Measurements from ENCODE around the gene TOMM34.

Gene TOMM34

DNA sequence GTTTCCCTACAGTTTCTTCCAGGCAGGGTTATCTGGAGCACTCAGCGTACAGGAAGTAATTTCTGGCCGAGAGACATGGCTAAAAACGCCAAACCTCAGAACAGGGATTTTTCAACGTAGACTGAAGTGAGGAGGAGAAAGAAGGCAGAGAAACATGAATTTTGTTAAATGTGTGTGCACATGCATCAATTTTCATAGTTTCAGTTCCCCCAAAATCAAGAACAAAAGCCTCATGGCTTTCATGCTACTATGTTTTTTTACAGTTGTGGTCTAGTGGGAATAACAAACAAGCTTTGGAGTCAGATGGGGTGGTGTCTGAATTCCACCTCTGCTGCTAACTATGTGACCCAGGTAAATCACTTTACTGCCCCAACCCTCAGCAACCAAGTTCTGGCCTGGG is 4.9 kb downstream of the TOMM34 start:
- no peak for TF ChIP-seq GATA3 (IDR thresholded peaks at IDR 0.05; ENCODE audit: low read depth, low read length)
- TF ChIP-seq GATA2 (IDR thresholded peaks at IDR 0.05; ENCODE audit: low read depth, low read length), result no peak

DNA sequence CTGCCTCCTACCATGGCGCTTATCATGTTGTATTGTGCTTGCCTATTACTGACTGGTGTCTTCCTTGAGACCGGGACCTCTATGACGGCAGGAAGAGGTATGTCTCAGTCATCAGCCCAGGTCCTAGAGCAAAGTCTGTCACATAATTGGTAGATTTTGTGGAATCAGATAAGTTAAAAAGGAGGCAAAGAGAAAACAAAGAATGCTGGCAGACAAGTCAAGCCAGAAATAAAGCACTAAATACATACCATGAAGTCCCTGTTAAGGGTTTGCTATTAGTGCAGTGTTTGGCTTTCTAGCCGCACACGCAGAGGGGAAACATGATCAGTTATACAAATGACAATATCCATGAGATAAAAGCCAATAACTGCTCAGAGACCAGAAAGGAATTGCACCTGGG is 6.0 kb downstream of the TOMM34 start:
- TF ChIP-seq GATA2 (IDR thresholded peaks at IDR 0.05; ENCODE audit: low read depth, low read length), result no peak
- TF ChIP-seq GATA3 (IDR thresholded peaks at IDR 0.05; ENCODE audit: low read depth, low read length), result no peak

DNA sequence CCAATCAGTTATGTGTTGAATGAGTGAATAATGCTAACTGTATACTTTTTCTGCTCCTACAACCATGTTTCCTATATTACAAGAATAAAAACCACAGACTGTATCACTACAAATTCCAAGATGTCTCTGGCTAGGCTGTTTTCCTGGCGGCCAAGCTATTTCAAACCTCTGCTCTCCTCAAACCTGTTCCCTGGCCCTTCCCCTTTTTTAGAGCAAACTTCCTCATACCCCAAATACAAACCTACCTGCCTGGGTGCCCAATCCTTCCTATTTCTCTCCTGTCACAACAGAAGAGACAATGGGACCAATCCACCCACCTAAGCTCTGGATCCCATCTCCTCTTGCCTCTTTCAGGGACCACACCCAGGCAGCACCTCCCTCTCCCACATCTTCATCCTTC is 7.5 kb downstream of the TOMM34 start:
- TF ChIP-seq GATA3 (IDR thresholded peaks at IDR 0.05; ENCODE audit: low read depth, low read length) (no peak), GATA2 (IDR thresholded peaks at IDR 0.05; ENCODE audit: low read depth, low read length) (no peak)

DNA sequence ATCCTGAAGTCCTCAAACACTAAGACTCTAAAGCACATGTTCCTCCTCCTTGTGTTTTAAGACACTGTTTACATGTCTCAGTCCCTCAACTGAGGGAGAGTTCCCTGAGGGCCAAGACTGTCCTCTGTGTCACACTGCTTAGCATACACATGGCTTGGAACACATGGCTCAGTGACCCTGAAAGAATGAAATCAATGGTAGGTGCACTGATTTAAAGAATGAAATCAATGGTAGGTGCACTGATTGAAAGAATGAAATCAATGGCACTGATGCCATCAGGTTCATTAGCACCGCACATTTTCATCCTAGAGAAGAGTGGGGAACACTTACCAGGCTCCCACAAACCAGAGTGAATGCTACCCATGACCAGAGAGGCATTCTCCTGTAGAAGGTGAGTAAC is 9.8 kb downstream of the TOMM34 start:
- no peak for TF ChIP-seq GATA2 (IDR thresholded peaks at IDR 0.05; ENCODE audit: low read depth, low read length)
- no peak for TF ChIP-seq GATA3 (IDR thresholded peaks at IDR 0.05; ENCODE audit: low read depth, low read length)

DNA sequence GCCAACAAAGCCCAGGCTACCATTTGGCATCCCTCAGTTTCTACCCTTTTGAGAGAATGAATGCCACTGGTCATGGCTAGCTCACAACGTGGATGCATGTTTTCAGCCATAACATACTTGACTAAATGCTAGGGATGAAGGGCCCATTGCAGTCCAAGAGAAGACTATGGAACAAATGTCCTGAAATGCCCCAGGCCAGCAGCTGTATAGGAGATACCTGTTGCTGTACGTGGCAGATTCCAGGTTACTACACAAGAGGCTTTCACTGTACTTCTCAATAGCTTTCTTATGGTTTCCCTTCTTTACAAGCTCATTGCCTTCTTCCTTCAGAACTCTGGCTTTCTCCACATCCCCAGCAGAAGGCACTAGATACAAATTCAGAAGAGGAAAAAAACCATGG is 11.7 kb downstream of the TOMM34 start:
- TF ChIP-seq GATA3 (IDR thresholded peaks at IDR 0.05; ENCODE audit: low read depth, low read length), result no peak
- TF ChIP-seq GATA2 (IDR thresholded peaks at IDR 0.05; ENCODE audit: low read depth, low read length), result no peak

DNA sequence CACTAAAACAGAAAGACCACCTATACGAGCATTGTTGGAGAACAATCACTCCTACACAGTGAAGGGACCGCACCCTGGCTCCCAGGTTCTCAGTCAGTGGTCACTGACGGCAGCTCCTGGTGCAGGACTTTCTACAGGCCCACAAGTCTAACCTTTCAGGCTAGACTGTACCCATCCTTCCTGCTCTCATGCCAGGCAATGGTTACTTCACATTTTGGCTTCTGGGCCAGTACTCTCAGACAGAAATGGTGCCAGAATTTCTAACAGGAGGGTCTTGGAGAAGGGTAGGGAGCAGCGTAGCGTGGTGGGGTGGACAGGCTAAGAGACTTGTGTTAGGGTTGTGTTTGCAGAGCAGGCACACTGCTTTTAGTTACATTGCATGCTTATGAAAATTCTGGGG is 12.1 kb downstream of the TOMM34 start:
- TF ChIP-seq GATA2 (IDR thresholded peaks at IDR 0.05; ENCODE audit: low read depth, low read length) (no peak), GATA3 (IDR thresholded peaks at IDR 0.05; ENCODE audit: low read depth, low read length) (no peak)

DNA sequence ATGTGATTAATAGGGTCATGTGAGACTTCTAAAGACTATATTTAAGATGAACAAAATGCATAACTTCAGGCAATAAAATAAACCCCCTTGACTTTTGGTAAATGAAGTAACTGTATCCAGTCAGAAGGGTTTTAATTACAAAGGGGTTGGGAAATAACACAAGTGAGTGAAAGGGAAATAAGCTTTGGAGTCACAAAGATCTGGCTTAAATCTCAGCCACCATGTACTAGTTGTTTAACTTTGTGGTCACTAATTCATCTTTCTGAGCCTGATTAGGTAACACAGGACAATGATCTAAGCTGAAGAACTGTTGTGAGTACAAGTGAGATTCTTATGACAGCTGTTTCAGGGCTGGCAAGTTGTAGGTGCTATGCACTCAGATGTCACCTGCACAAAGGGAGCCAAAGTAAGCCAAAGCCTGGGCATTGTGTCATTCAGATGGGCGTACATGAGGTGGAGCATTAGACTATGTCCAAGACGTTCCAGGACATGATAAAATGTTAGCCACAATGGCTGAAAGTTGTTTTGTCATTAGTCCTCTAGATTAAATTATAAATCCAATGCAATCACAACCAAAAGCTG is 13.8 kb downstream of the TOMM34 start:
- TF ChIP-seq GATA3 (IDR thresholded peaks at IDR 0.05; ENCODE audit: low read depth, low read length), result no peak
- no peak for TF ChIP-seq GATA2 (IDR thresholded peaks at IDR 0.05; ENCODE audit: low read depth, low read length)

DNA sequence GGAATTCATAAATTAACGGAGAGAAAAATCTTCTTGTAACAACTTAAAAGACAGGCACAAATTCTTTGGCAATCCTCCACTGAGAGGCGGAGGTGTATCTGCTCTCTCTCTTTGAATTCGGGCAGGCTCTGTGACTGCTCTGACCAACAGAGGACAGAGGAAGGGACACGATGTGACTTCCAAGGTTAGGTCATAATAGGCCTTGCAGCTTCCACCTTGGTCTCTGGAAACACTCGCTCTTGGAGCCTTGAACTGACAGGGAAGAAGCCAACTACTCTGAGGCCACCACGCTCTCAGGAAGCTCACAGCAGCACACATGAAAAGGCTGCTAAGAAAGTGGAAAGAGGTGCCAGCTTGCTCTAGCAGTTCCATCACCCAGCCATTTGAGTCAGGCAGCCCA is 14.9 kb downstream of the TOMM34 start:
- TF ChIP-seq GATA2 (IDR thresholded peaks at IDR 0.05; ENCODE audit: low read depth, low read length) (no peak), GATA3 (IDR thresholded peaks at IDR 0.05; ENCODE audit: low read depth, low read length) (no peak)

DNA sequence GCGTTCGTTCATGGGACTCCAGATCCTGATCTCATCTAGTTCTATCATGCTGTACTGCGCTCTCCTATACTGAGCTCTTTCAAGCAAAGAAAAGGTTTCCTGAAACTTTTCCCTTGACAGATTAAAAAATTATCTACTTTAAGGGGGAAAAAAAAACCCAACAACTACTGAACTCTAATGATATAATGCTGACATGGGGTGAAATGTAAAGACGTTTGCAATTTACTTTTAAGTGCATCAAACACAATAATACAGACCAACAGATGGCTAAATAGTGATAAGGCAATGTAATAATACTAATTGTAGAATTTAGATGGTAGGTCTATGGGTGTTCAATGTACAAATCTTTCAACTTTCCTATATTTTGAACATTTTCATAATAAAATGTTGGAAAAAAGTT is 16.4 kb downstream of the TOMM34 start:
- no peak for TF ChIP-seq GATA2 (IDR thresholded peaks at IDR 0.05; ENCODE audit: low read depth, low read length)
- no peak for TF ChIP-seq GATA3 (IDR thresholded peaks at IDR 0.05; ENCODE audit: low read depth, low read length)

DNA sequence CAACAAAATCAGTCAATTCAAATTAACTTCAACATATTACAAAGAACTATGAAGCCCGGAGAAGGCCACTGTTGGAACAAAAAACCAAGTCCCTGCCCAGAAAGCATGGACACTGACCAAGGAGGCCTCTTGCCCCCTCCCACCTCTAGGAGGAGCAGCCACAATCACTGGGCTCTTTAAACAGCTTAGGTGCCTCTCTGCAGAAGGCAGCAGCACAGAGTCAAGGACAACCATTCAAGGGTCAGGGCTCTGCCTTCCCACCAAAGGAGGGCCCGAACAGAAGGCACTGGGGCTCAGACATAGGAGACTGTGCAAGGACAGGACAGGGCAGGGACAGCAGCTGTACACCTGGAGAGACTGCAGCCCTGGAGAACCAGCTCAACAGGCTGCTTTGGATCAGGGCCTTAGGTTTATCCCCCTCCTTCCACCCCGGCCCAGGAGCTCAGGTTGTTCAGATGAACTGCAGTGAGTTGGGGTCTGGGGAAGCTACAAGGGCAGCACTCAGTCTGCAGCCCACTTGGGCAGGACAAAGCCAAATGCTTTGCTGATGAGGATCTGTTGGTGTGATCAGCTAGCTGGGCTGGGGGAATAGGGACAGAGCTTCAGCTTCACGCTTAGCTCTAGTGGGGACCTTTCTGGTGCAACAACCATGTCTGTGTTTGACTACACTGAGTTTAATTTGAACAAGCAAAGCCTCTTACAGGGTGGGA is 17.8 kb downstream of the TOMM34 start:
- no peak for TF ChIP-seq GATA2 (IDR thresholded peaks at IDR 0.05; ENCODE audit: low read depth, low read length)
- TF ChIP-seq GATA3 (IDR thresholded peaks at IDR 0.05; ENCODE audit: low read depth, low read length), result no peak

DNA sequence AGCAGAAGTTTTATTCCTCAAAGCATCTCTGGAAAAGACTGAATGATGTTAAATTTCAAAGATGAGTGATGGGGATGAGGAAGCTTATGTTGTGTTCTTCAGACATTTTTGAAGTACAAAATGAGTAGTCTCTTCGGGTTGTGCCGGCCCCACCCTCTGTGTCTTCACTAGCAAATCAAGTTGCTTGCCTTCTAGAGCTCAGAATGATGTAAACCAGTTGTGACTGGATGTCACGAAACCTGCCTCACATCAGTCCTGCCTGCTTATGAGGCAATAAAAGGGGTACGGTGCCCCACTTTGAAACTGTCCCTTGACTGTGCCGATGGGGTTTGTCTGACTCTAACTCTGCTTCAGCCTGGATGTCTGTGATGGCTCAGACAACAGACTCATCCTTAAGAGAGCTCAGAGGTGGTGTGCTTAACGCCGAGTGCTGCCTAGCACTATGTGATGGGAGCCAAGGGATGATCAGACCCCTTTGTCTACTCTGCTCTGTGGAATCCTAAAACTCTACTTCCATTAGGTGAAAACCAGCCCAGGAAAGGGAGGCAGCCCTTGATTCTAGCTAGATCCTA is 19.0 kb downstream of the TOMM34 start:
- TF ChIP-seq GATA3 (IDR thresholded peaks at IDR 0.05; ENCODE audit: low read depth, low read length), result no peak

DNA sequence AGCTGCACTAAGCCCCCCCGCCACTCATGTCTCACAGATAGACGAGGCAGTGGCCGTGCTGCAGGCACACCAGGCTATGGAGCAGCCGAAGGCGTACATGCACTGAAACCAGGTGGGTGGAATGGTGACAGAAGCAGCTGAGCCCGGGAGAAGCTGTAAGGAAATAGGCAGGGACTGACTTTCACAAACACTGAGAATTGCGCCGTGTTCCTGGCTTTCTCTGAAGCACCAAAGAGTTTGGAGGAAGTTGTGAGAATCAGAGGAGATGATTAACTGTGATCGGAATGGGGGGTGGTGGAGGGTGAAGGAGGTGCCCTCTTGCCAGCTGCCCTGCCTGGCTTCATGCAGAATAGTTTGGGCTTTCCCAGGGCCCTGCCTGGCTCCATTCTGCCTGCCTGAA is 21.6 kb downstream of the TOMM34 start:
- TF ChIP-seq GATA3 (IDR thresholded peaks at IDR 0.05; ENCODE audit: low read depth, low read length), result no peak
- TF ChIP-seq GATA2 (IDR thresholded peaks at IDR 0.05; ENCODE audit: low read depth, low read length), result no peak

DNA sequence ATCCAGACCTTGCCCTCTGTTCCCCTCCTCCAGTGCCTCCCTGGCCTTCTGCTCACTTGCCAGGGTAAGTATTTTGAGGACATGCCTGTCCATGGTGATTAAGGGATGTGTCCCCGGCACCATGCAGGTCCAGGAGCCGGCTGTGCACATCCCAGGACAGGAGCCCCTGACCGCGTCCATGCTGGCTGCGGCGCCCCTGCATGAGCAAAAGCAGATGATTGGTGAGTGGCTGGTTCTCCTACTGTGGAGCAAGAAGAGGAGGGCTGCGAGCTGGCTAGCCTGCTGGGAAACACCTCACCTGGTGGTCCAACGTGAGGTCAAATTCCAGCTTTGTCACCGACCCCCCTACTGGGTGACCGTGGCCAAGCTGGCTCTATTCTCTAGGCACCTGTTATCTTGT is 23.7 kb downstream of the TOMM34 start:
- TF ChIP-seq GATA2 (IDR thresholded peaks at IDR 0.05; ENCODE audit: low read depth, low read length) (no peak), GATA3 (IDR thresholded peaks at IDR 0.05; ENCODE audit: low read depth, low read length) (no peak)

DNA sequence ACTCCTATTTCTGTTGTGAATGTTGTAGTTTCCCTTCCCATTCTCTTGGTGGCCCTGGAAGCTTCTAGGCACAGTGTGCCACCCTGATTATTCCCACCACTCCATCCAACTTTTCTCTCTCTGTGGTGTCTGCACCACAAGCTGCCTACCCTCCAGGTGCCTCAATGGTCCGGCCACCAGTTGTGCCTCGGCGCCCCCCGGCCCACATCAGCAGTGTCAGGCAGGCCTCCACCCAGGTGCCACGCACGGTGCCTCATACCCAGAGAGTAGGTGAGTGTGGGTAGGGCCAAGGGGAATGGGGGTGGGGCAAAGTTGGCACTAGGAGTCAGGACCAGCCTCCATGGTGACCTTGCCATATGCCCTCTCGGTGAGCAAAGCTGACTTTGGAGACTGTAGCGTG is 27.3 kb downstream of the TOMM34 start:
- TF ChIP-seq GATA3 (IDR thresholded peaks at IDR 0.05; ENCODE audit: low read depth, low read length) (no peak), GATA2 (IDR thresholded peaks at IDR 0.05; ENCODE audit: low read depth, low read length) (no peak)

DNA sequence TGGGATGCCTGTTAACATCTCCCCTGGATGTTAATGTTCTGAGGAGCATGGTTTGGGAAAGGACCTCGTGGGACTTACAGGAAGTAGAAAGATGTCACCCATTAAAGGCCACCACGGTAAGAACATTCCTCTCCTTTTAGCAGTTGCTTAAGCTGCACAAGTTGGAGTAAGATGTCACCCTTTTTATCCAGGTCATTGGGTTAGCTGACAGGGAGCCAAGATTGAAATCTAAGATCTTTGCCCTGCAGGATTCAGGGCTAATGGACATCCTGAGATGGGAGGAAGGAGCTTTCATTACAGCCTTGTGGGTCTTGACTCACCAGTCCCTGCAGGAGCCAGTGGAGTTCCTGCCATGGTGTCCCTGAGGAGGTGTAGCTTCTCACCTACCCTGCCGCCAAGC is 28.3 kb downstream of the TOMM34 start:
- TF ChIP-seq GATA2 (IDR thresholded peaks at IDR 0.05; ENCODE audit: low read depth, low read length), result no peak
- TF ChIP-seq GATA3 (IDR thresholded peaks at IDR 0.05; ENCODE audit: low read depth, low read length), result no peak
